A673 (cell line): ENCODE data around the gene MT1F.

Experiments used
- EZH2 ChIP-seq: fragments of 200-600 bp; sonication (generic); IDR thresholded peaks from 2 replicates; pipeline ENCODE4 v1.6.1; 2017; ENCODE audit warnings: borderline replicate concordance, low read depth, mild to moderate bottlenecking, mixed read lengths, antibody characterized with exemption, low read length; ENCODE audit not compliant: poor library complexity, severe bottlenecking
- TF ChIP-seq, protein P1 (sequence below): fragments of 300-800, 200-600 bp; sonication (generic); conservative IDR thresholded peaks from 2 replicates; pipeline ENCODE4 v1.5.1; 2017; ENCODE audit warnings: low read depth, mild to moderate bottlenecking, antibody characterized with exemption, low read length, moderate library complexity, mixed read lengths

DNA sequence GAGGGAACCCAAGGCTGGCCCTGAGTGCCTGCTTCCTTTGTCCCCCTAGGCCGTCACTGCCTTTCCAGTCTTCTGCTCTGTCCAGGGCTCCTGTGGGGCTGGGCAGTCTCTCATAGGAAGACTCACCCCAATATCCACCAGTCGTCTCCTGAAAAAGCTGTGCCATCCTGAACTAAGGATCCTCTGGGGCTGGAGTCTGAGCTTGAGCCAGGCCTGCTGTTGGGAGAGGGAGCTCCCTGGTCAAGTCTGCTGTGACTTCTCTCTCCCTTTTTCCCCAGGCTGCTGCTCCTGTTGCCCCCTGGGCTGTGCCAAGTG lies 12.8 kb downstream of the MT1F start:
- TF ChIP-seq, protein P1, sequence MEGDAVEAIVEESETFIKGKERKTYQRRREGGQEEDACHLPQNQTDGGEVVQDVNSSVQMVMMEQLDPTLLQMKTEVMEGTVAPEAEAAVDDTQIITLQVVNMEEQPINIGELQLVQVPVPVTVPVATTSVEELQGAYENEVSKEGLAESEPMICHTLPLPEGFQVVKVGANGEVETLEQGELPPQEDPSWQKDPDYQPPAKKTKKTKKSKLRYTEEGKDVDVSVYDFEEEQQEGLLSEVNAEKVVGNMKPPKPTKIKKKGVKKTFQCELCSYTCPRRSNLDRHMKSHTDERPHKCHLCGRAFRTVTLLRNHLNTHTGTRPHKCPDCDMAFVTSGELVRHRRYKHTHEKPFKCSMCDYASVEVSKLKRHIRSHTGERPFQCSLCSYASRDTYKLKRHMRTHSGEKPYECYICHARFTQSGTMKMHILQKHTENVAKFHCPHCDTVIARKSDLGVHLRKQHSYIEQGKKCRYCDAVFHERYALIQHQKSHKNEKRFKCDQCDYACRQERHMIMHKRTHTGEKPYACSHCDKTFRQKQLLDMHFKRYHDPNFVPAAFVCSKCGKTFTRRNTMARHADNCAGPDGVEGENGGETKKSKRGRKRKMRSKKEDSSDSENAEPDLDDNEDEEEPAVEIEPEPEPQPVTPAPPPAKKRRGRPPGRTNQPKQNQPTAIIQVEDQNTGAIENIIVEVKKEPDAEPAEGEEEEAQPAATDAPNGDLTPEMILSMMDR: no peak
- TF ChIP-seq EZH2: no peak
